WTC11 (cell line): ENCODE data around the gene ALKBH6.
"Not testable (repeated sequence)": the region's sequence is repeated elsewhere in the genome, so short reads cannot be mapped to it uniquely, and the experiment has no call there.

Source experiments
- ATF6 ChIP-seq: sonication (generic); formaldehyde crosslinking; IDR thresholded peaks from 2 replicates; pipeline ENCODE4 v1.8.1; 2023; ENCODE audit warnings: mild to moderate bottlenecking, missing genetic modification reagents
- CREM ChIP-seq: sonication (generic); formaldehyde crosslinking; IDR thresholded peaks from 2 replicates; pipeline ENCODE4 v1.8.1; 2022; ENCODE audit warnings: mild to moderate bottlenecking, missing genetic modification reagents, moderate library complexity
- CTCF ChIP-seq: fragments of 200-600 bp; IDR thresholded peaks from 2 replicates; pipeline ENCODE4 v1.8.0; 2022; ENCODE audit warnings: antibody characterized with exemption
- ETV6 ChIP-seq: sonication (generic); formaldehyde crosslinking; IDR thresholded peaks from 2 replicates; pipeline ENCODE4 v1.8.1; 2022; ENCODE audit warnings: mild to moderate bottlenecking, missing genetic modification reagents
- JUN ChIP-seq: sonication (generic); formaldehyde crosslinking; IDR thresholded peaks from 2 replicates; pipeline ENCODE4 v1.8.0; 2023; ENCODE audit warnings: mild to moderate bottlenecking, missing genetic modification reagents
- NR1H2 ChIP-seq: sonication (generic); formaldehyde crosslinking; IDR thresholded peaks from 2 replicates; pipeline ENCODE4 v1.9.0; 2021; ENCODE audit warnings: mild to moderate bottlenecking, moderate library complexity, missing genetic modification reagents
- PRDM15 ChIP-seq: sonication (generic); formaldehyde crosslinking; IDR thresholded peaks from 2 replicates; pipeline ENCODE4 v1.8.0; 2022; ENCODE audit warnings: missing genetic modification reagents
- TEAD1 ChIP-seq: sonication (generic); formaldehyde crosslinking; IDR thresholded peaks from 2 replicates; pipeline ENCODE4 v1.8.0; 2022; ENCODE audit warnings: mild to moderate bottlenecking, missing genetic modification reagents
- TEAD4 ChIP-seq: sonication (generic); formaldehyde crosslinking; IDR thresholded peaks from 2 replicates; pipeline ENCODE4 v1.8.0; 2022; ENCODE audit warnings: mild to moderate bottlenecking, missing genetic modification reagents
- TF ChIP-seq, protein P1 (sequence below): sonication (generic); formaldehyde crosslinking; IDR thresholded peaks from 2 replicates; pipeline ENCODE4 v1.8.0; 2022; ENCODE audit warnings: mild to moderate bottlenecking, missing genetic modification reagents

- TF ChIP-seq, protein P1, sequence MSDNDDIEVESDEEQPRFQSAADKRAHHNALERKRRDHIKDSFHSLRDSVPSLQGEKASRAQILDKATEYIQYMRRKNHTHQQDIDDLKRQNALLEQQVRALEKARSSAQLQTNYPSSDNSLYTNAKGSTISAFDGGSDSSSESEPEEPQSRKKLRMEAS = not testable (repeated sequence)
- not testable (repeated sequence) for TF ChIP-seq JUN; CTCF; TEAD1; ETV6; CREM (CRISPR knock-in tag); TEAD4 (CRISPR knock-in tag); PRDM15 (CRISPR knock-in tag); NR1H2 (CRISPR knock-in tag); ATF6 (CRISPR knock-in tag)
Measured at GRCh38 chr19:35980997-35981396, 33.0 kb downstream of the ALKBH6 start.
